Measurements from ENCODE around the gene CCDC116.
"Not testable (repeated sequence)": the region's sequence is repeated elsewhere in the genome, so short reads cannot be mapped to it uniquely, and the experiment has no call there.

Gene CCDC116

GRCh38 chr22:21652010-21652546 lies 19.5 kb downstream of the CCDC116 start:
- peak; percentile 54 for DNase-seq (ENCODE audit: low spot score)

GRCh38 chr22:21652547-21653545 lies 20.3 kb downstream of the CCDC116 start:
- DNase-seq (ENCODE audit: low spot score) = no peak

- no peak for DNase-seq (ENCODE audit: low spot score)
These were observed 24.4 kb downstream of the CCDC116 start for GRCh38 chr22:21657020-21657359.

- peak; percentile 67 for DNase-seq (ENCODE audit: low spot score)
These were observed 24.9 kb downstream of the CCDC116 start for GRCh38 chr22:21657360-21658032.

- no peak for DNase-seq (ENCODE audit: low spot score)
These were observed 27.4 kb downstream of the CCDC116 start for GRCh38 chr22:21659864-21660525.

- no peak for DNase-seq (ENCODE audit: low spot score)
These were observed 28.3 kb downstream of the CCDC116 start for GRCh38 chr22:21660904-21661303.

GRCh38 chr22:21661991-21662390 lies 29.4 kb downstream of the CCDC116 start:
- no peak for DNase-seq (ENCODE audit: low spot score)

GRCh38 chr22:21663738-21664137 lies 31.2 kb downstream of the CCDC116 start:
- no peak for DNase-seq (ENCODE audit: low spot score)

- no peak for DNase-seq (ENCODE audit: low spot score)
These were observed 32.7 kb downstream of the CCDC116 start for GRCh38 chr22:21665047-21665851.

- DNase-seq (ENCODE audit: low spot score) = no peak
These were observed 34.2 kb downstream of the CCDC116 start for GRCh38 chr22:21666786-21667185.

GRCh38 chr22:21669026-21669425 lies 36.5 kb downstream of the CCDC116 start:
- DNase-seq (ENCODE audit: low spot score) = no peak

GRCh38 chr22:21672107-21672629 lies 39.6 kb downstream of the CCDC116 start:
- DNase-seq (ENCODE audit: low spot score) = no peak

GRCh38 chr22:21673534-21674321 lies 41.2 kb downstream of the CCDC116 start:
- no peak for DNase-seq (ENCODE audit: low spot score)

- no peak for DNase-seq (ENCODE audit: low spot score)
These were observed 42.2 kb downstream of the CCDC116 start for GRCh38 chr22:21674638-21675245.

GRCh38 chr22:21677606-21678443 lies 45.3 kb downstream of the CCDC116 start:
- no peak for DNase-seq (ENCODE audit: low spot score)

GRCh38 chr22:21678842-21679241 lies 46.3 kb downstream of the CCDC116 start:
- not testable (repeated sequence) for DNase-seq (ENCODE audit: low spot score)

GRCh38 chr22:21679383-21679782 lies 46.8 kb downstream of the CCDC116 start:
- DNase-seq (ENCODE audit: low spot score) = no peak

GRCh38 chr22:21680830-21681565 lies 48.4 kb downstream of the CCDC116 start:
- DNase-seq (ENCODE audit: low spot score) = no peak
